AG10803 (cell line): Measurements from ENCODE around the gene CYFIP1.

Experiments used
- DNase-seq: peaks from one replicate; pipeline ENCODE4 v3.0.0; 2010; ENCODE audit warnings: low read depth
- H3K4me3 ChIP-seq: 2 replicates; pipeline ENCODE4 v1.5.1; 2011; ENCODE audit warnings: mild to moderate bottlenecking, low read length, control low read depth
- CTCF ChIP-seq: conservative IDR thresholded peaks from 2 replicates; pipeline ENCODE4 v1.5.1; 2011; ENCODE audit warnings: mild to moderate bottlenecking, low read length, control low read depth, inconsistent platforms

CYFIP1 gene

GRCh38 chr15:22948056-22948455 lies 32.1 kb downstream of the CYFIP1 start:
- no peak overlapping the region for H3K4me3 ChIP-seq
- no peak for TF ChIP-seq CTCF

GRCh38 chr15:22947101-22948000 lies 32.8 kb downstream of the CYFIP1 start:
- TF ChIP-seq CTCF: no peak
- DNase-seq: no peak

More at GRCh38 chr15:22948056-22948455, 32.1 kb downstream of the CYFIP1 start:
- no peak for DNase-seq

GRCh38 chr15:22945071-22945470 lies 35.1 kb downstream of the CYFIP1 start:
- no peak overlapping the region for H3K4me3 ChIP-seq
- DNase-seq: no peak
- no peak for TF ChIP-seq CTCF

More at GRCh38 chr15:22947101-22948000, 32.8 kb downstream of the CYFIP1 start:
- H3K4me3 ChIP-seq: no peak overlapping the region

- no peak for DNase-seq
- no peak overlapping the region for H3K4me3 ChIP-seq
- no peak for TF ChIP-seq CTCF
These were observed 35.5 kb downstream of the CYFIP1 start for GRCh38 chr15:22944651-22945050.

GRCh38 chr15:22942877-22943276 lies 37.3 kb downstream of the CYFIP1 start:
- no peak overlapping the region for H3K4me3 ChIP-seq
- DNase-seq: no peak
- no peak for TF ChIP-seq CTCF

- no peak overlapping the region for H3K4me3 ChIP-seq
- TF ChIP-seq CTCF: no peak
- DNase-seq: no peak
These were observed 37.8 kb downstream of the CYFIP1 start for GRCh38 chr15:22942306-22942855.

GRCh38 chr15:22941179-22941578 lies 39.0 kb downstream of the CYFIP1 start:
- DNase-seq: no peak
- no peak overlapping the region for H3K4me3 ChIP-seq
- TF ChIP-seq CTCF: no peak
